ENCODE measurements around the gene MANEAL.

The MANEAL gene

GRCh38 chr1:37782491-37782890, 11.2 kb upstream of the MANEAL start:
- TF ChIP-seq CTCF (conservative IDR thresholded peaks at IDR 0.05; ENCODE audit: control insufficient read depth, insufficient read depth, low read depth, low read length) = no peak
- DNase-seq (ENCODE audit: low read depth) = no peak
- H3K4me3 ChIP-seq (ENCODE audit: control insufficient read depth, low read depth, low read length) = no peak overlapping the region

- TF ChIP-seq CTCF (conservative IDR thresholded peaks at IDR 0.05; ENCODE audit: control insufficient read depth, insufficient read depth, low read depth, low read length) = no peak
- H3K4me3 ChIP-seq (ENCODE audit: control insufficient read depth, low read depth, low read length) = no peak overlapping the region
- DNase-seq (ENCODE audit: low read depth) = no peak
Measured at GRCh38 chr1:37792943-37793686, 532 bp upstream of the MANEAL start.

- no peak for TF ChIP-seq CTCF (conservative IDR thresholded peaks at IDR 0.05; ENCODE audit: control insufficient read depth, insufficient read depth, low read depth, low read length)
- no peak overlapping the region for H3K4me3 ChIP-seq (ENCODE audit: control insufficient read depth, low read depth, low read length)
Measured at GRCh38 chr1:37794372-37795339, 1.0 kb downstream of the MANEAL start.

DNA sequence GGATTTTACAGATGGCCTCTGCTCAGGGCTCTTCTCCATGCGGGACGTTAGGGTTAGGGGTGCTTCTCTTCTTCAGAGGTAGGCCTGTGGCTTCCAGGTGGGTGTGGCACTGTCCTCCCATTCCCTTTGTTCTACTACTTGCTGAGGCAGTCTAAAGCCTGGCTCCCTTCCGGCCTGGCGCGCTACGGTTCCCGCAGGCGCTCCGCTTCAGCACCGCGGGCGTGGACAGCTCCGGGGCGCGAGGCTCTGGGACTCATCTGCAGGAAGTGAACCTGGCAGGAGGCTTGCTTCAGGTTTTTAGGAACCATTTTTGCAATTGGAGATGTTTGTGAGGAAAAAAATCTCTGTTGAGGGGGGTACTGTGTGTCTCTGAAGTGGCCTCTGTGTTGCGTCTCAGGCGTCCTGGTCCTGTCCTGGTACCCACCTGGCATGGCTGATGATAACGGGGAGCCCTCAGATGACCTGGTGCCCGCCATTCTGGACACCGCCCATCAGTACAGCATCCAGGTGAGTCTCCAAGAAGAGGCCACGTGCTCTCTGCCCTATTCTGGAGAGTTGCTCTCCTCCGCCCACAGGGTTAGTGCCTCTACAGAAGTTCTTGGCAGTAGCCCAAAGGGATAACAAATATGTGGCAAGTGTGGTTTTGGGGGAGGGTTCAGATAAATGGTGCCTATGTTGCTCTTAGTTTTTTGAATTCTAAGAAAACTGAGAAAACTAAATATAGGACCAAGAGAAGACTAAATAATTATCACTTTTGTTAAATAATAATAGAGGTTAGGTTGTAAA, 1.9 kb downstream of the MANEAL start:
- H3K4me3 ChIP-seq (ENCODE audit: control insufficient read depth, low read depth, low read length) = no peak overlapping the region
- DNase-seq (ENCODE audit: low read depth) = peak; percentile 41
- no peak for TF ChIP-seq CTCF (conservative IDR thresholded peaks at IDR 0.05; ENCODE audit: control insufficient read depth, insufficient read depth, low read depth, low read length)

More at GRCh38 chr1:37794372-37795339, 1.0 kb downstream of the MANEAL start:
- DNase-seq (ENCODE audit: low read depth) = no peak

DNA sequence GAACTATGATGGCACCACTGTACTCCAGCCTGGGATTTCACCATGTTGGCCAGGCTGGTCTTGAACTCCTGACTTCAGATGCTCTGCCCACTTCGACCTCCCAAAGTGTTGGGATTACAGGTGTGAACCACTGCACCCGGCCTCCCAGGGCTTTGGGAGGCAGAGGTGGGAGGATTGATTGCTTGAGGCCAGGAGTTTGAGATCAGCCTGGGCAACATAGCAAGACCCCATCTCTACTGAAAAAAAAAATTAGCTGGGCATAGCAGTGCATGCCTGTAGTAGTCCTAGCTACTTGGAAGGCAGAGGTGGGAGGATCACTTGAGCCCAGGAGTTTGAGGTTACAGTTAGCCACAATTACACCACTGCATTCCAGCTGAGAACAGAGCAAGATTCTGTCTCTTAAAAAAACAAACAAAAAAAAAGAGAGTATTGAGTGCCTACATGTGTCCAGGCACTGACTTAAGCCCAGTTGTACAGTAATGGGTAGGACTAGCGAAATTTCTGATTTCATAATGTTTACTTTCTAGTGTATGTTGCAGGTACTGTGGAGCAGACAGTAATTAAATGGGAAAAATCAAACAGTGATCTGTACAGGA, 4.2 kb downstream of the MANEAL start:
- peak; percentile 52 for DNase-seq (ENCODE audit: low read depth)
- H3K4me3 ChIP-seq (ENCODE audit: control insufficient read depth, low read depth, low read length) = no peak overlapping the region
- no peak for TF ChIP-seq CTCF (conservative IDR thresholded peaks at IDR 0.05; ENCODE audit: control insufficient read depth, insufficient read depth, low read depth, low read length)

DNA sequence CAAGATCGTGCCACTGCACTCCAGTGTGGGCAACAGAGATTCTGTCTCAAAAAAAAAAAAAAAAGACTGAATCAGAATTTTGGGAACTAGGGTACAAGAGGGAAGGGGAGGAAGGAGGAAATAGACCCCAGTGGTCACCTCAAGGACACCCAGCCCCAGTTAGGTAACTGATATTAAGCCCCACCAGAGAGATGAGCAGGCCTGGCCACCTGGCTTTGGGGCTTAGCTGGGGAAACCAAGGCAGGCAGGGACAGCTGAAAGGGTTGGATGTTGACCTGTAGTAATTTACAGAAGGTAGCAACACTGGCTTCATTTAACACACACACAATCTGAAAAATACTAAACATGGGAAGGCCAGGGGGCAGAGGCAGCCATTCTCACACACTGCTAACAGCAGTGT, 8.8 kb downstream of the MANEAL start:
- no peak for DNase-seq (ENCODE audit: low read depth)
- no peak overlapping the region for H3K4me3 ChIP-seq (ENCODE audit: control insufficient read depth, low read depth, low read length)
- no peak for TF ChIP-seq CTCF (conservative IDR thresholded peaks at IDR 0.05; ENCODE audit: control insufficient read depth, insufficient read depth, low read depth, low read length)

Measured in fibroblast of mammary gland (primary cell).